ENCODE measurements around the gene EXOC1. TPM values are rescaled to one million over a fixed set of nuclear protein-coding genes. Genes with fewer than 3 reads are reported as not detected.

Gene EXOC1
- total RNA-seq, 2 donors from 2014 or later, result 24.8 to 39.4 TPM

GRCh38 chr4:55921093-55921492 lies 67.6 kb downstream of the EXOC1 start:
- WGBS, result 64% methylated on average over 3 of the region's 3 CpGs
- no peak overlapping the region for H3K27ac ChIP-seq
- H3K27me3 ChIP-seq (replicated peaks; ENCODE audit: insufficient read depth), result no peaks in the 10 kb centered on the region
- no peak overlapping the region for H3K4me3 ChIP-seq
- H3K4me1 ChIP-seq (replicated peaks), result no peaks in the 10 kb centered on the region
- DNase-seq (ENCODE audit: low spot score), result no peak
- H3K36me3 ChIP-seq, result no peaks in the 10 kb centered on the region
- intact Hi-C loops (cut with DNase I), result no loop called here
- H3K9me3 ChIP-seq, result no peaks in the 10 kb centered on the region
- no peak for TF ChIP-seq POLR2A (IDR thresholded peaks at IDR 0.05)
- no peak for TF ChIP-seq POLR2AphosphoS5 (IDR thresholded peaks at IDR 0.05)
- no peak for TF ChIP-seq CTCF (IDR thresholded peaks at IDR 0.05)

- no peaks in the 10 kb centered on the region for H3K27me3 ChIP-seq (replicated peaks; ENCODE audit: insufficient read depth)
- no peaks in the 10 kb centered on the region for H3K9me3 ChIP-seq
- no peak overlapping the region for H3K27ac ChIP-seq
- 79% methylated on average over 4 of the region's 4 CpGs for WGBS
- DNase-seq (ENCODE audit: low spot score), result no peak
- no peaks in the 10 kb centered on the region for H3K36me3 ChIP-seq
- H3K4me1 ChIP-seq (replicated peaks), result no peaks in the 10 kb centered on the region
- H3K4me3 ChIP-seq, result no peak overlapping the region
- intact Hi-C loops (cut with DNase I), result no loop called here
- no peak for TF ChIP-seq CTCF (IDR thresholded peaks at IDR 0.05)
Measured at GRCh38 chr4:55925241-55925640, 71.8 kb downstream of the EXOC1 start.

GRCh38 chr4:55926610-55927009 lies 73.2 kb downstream of the EXOC1 start:
- TF ChIP-seq POLR2A (IDR thresholded peaks at IDR 0.05) (no peak), POLR2AphosphoS5 (IDR thresholded peaks at IDR 0.05) (no peak), CTCF (IDR thresholded peaks at IDR 0.05) (no peak)
- no peak for DNase-seq (ENCODE audit: low spot score)
- no peaks in the 10 kb centered on the region for H3K9me3 ChIP-seq
- H3K27ac ChIP-seq, result no peak overlapping the region
- intact Hi-C loops (cut with DNase I), result no loop called here
- no peaks in the 10 kb centered on the region for H3K27me3 ChIP-seq (replicated peaks; ENCODE audit: insufficient read depth)
- H3K4me1 ChIP-seq (replicated peaks), result no peaks in the 10 kb centered on the region
- H3K4me3 ChIP-seq, result no peak overlapping the region
- no peaks in the 10 kb centered on the region for H3K36me3 ChIP-seq

- H3K9me3 ChIP-seq, result no peaks in the 10 kb centered on the region
- WGBS, result 81% methylated on average over 2 of the region's 2 CpGs
- no peak overlapping the region for H3K27ac ChIP-seq
- H3K4me3 ChIP-seq, result no peak overlapping the region
- no peak for TF ChIP-seq CTCF (IDR thresholded peaks at IDR 0.05)
- TF ChIP-seq POLR2A (IDR thresholded peaks at IDR 0.05), result no peak
- no peak for TF ChIP-seq POLR2AphosphoS5 (IDR thresholded peaks at IDR 0.05)
- no peaks in the 10 kb centered on the region for H3K36me3 ChIP-seq
- no peaks in the 10 kb centered on the region for H3K27me3 ChIP-seq (replicated peaks; ENCODE audit: insufficient read depth)
- no peak for DNase-seq (ENCODE audit: low spot score)
- no peaks in the 10 kb centered on the region for H3K4me1 ChIP-seq (replicated peaks)
- intact Hi-C loops (cut with DNase I), result no loop called here
Measured at GRCh38 chr4:55927803-55928437, 74.5 kb downstream of the EXOC1 start.

- no peaks in the 10 kb centered on the region for H3K36me3 ChIP-seq
- H3K4me1 ChIP-seq (replicated peaks), result no peaks in the 10 kb centered on the region
- intact Hi-C loops (cut with DNase I), result no loop called here
- H3K9me3 ChIP-seq, result no peaks in the 10 kb centered on the region
- no peak overlapping the region for H3K27ac ChIP-seq
- 65% methylated on average over 1 of the region's 1 CpG for WGBS
- no peaks in the 10 kb centered on the region for H3K27me3 ChIP-seq (replicated peaks; ENCODE audit: insufficient read depth)
- no peak for DNase-seq (ENCODE audit: low spot score)
- H3K4me3 ChIP-seq, result no peak overlapping the region
- no peak for TF ChIP-seq POLR2A (IDR thresholded peaks at IDR 0.05)
- no peak for TF ChIP-seq CTCF (IDR thresholded peaks at IDR 0.05)
- TF ChIP-seq POLR2AphosphoS5 (IDR thresholded peaks at IDR 0.05), result no peak
Measured at GRCh38 chr4:55928846-55929245, 75.4 kb downstream of the EXOC1 start.

Data from prostate gland (tissue), 2 donors.